Spinal cord (tissue), 10 donors: ENCODE data around the gene BET1. TPM values are rescaled to one million over a fixed set of nuclear protein-coding genes. Genes with fewer than 3 reads are reported as not detected.

Experiments used
- DNase-seq, 6 donors: peaks; one replicate each; pipeline versions ENCODE4 v3.0.0 to v3.0.0-alpha.2; 2013 to 2015; ENCODE audit warnings: low spot score in 6 of 6, low read depth in 4 of 6
- H3K27ac ChIP-seq: one replicate; pipeline ENCODE4 v1.5.1; 2013; ENCODE audit warnings: low read depth, low read length, control low read depth
- H3K27me3 ChIP-seq: one replicate; pipeline ENCODE4 v1.6.1; 2013; ENCODE audit warnings: low read length; ENCODE audit not compliant: control insufficient read depth, insufficient read depth
- H3K36me3 ChIP-seq: one replicate; pipeline ENCODE4 v1.6.1; 2013; ENCODE audit warnings: low read length; ENCODE audit not compliant: control insufficient read depth, insufficient read depth
- H3K4me1 ChIP-seq: one replicate; pipeline ENCODE4 v1.6.1; 2013; ENCODE audit warnings: low read length; ENCODE audit not compliant: control insufficient read depth, insufficient read depth
- H3K4me3 ChIP-seq: one replicate; pipeline ENCODE4 v1.5.1; 2013; ENCODE audit warnings: low read depth, low read length, control low read depth
- H3K9me3 ChIP-seq: one replicate; pipeline ENCODE4 v1.6.1; 2013; ENCODE audit warnings: low read length; ENCODE audit not compliant: control insufficient read depth, insufficient read depth
- WGBS: methylation state at CpG from one replicate; pipeline ENCODE4 v1.1.5; 2013; ENCODE audit warnings: missing lambda C conversion rate; ENCODE audit not compliant: insufficient coverage; 5-methylcytosine and 5-hydroxymethylcytosine counted together
- polyA plus RNA-seq, 2 donors: library from polyadenylated mRNA; unstranded; fragments of 120-200 nt; gene quantifications; one replicate each; pipeline ENCODE4 v1.2.1, GENCODE V29; 2013; ENCODE audit not compliant: insufficient read length in 2 of 2
- total RNA-seq, 2 donors: library from RNA; depleted of rRNA in 1 of 2; stranded (reverse); fragments of 120-200 nt in 1 of 2; fragments of >200 nt in 1 of 2; gene quantifications; one replicate each; pipeline versions ENCODE4 v1.2.3 to v1.2.4, GENCODE V29; 2013 to 2014
- donor health status: healthy.

The BET1 gene
- total and polyA plus RNA-seq, 4 donors = 24.0 to 40.9 (median 28.3) TPM

DNA sequence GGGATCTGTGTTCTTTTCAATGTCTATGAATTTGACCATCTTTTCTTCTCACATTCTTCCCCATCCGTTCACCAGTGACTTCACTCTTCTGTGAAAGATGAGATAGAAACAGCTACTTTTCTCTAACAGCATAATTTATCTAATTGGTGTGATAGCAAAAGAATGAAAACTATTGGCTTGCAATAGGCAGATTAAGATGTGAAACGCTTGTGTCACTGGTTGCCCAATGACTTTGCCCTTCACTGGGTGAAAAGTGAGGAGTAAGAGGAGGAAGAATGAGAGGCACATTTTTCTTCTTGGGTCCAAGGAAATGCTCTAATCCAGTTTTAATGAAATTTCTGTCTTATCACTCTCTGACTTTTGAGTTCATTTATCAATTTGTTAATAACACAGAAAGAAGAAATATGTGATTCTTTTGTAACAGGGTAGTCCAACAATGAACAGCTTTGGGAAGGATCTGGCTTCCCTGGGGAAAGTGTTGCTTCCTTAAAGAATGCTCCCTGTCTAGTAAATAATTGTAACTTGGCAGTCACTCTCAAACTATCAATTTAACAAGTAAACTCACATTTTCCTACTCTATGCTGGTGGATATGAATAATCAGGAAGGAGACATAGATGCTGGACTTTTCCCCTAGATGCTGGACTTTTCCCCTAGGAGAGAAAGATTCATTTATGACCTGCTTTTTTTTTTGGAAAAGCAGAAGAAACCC, 35.1 kb downstream of the BET1 start:
- H3K27me3 ChIP-seq = no peaks in the 10 kb centered on the region
- no peaks in the 10 kb centered on the region for H3K4me1 ChIP-seq
- WGBS = 57% methylated on average over 1 of the region's 2 CpGs
- no peaks in the 10 kb centered on the region for H3K9me3 ChIP-seq
- DNase-seq = no peak
- H3K27ac ChIP-seq = no peak overlapping the region
- H3K4me3 ChIP-seq = no peak overlapping the region
- H3K36me3 ChIP-seq = no peaks in the 10 kb centered on the region

DNA sequence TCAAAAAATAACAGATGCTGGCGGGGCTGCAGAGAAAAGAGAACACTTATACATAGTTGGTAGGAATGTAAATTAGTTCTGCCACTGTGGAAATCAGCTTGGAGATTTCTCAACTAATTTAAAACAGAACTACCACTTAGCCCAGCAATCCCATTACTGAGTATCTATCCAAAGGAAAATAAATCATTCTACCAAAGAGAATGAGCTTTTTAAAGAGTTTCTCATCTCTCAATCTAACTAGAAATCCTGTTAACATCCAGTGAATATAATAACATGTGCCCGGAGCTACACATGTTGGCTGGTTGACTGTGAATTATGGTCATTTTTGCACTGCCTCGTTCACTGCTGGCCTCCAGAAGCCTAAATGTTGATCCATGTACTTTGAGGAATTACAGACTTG, 39.3 kb downstream of the BET1 start:
- DNase-seq = peak in 1 of 6 donors; percentile 12
- Histone ChIP-seq H3K27me3 (no peaks in the 10 kb centered on the region), H3K4me3 (no peak overlapping the region), H3K27ac (no peak overlapping the region), H3K4me1 (no peaks in the 10 kb centered on the region), H3K9me3 (no peaks in the 10 kb centered on the region), H3K36me3 (no peaks in the 10 kb centered on the region)
- WGBS = no CpG with 5 or more reads among the region's 3 CpGs

DNA sequence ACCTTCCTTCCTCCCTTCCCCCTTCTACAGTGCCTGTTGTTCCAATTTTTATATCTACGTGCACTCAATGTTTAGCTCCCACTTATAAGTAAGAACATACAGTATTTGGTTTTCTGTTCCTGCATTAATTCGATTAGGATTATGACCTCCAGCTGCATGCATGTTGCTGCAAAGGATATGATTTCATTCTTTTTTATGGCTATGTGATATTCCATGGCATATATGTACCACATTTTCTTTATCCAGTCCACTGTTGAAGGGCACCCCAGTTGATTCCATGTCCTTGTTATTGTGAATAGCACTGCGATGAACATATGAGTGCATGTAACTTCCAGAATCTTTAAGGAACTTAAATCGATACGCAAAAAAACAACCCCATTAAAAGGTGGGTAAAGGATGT, 39.9 kb downstream of the BET1 start:
- WGBS = no CpG with 5 or more reads among the region's 5 CpGs
- Histone ChIP-seq H3K36me3 (no peaks in the 10 kb centered on the region), H3K9me3 (no peaks in the 10 kb centered on the region), H3K4me3 (no peak overlapping the region), H3K27ac (no peak overlapping the region), H3K27me3 (no peaks in the 10 kb centered on the region), H3K4me1 (no peaks in the 10 kb centered on the region)
- DNase-seq = no peak

DNA sequence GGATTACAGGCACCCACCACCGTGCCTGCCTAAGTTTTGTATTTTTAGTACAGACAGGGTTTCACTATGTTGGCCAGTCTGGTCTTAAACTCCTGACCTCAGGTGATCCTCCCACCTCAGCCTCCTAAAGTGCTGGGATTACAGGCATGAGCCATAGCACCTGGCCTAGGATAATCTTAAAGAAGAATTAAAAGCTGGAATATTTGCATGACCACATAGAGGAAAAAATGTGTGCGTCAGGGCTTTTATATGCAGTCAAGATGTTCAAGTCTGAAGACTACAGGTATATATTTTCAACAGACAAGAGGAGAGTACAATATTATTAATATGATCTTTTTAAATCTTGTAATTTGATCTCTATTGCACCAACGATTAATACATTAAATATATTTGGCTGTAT, 43.2 kb downstream of the BET1 start:
- Histone ChIP-seq H3K27me3 (no peaks in the 10 kb centered on the region), H3K4me1 (no peaks in the 10 kb centered on the region), H3K27ac (no peak overlapping the region), H3K9me3 (no peaks in the 10 kb centered on the region), H3K4me3 (no peak overlapping the region), H3K36me3 (no peaks in the 10 kb centered on the region)
- DNase-seq = no peak
- WGBS = 86% methylated on average over 1 of the region's 3 CpGs

DNA sequence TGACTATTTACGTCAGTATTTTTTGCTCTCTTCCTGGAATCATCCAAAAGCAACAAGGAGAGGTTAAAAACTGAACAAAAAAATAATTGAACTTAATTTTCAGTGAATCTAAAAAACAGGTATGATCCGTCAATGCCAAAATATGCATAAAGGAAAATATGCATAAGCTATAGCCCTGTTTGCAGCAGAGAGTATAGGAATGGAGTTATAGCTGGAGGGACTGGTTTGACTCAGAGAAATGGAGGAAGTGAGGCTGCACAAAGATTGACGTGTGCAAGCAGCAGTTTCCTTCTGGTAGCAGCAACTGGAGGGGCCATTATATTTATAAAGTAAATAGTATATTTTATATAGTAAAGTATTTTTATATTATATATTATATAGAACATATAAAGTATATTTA, 45.5 kb downstream of the BET1 start:
- H3K9me3 ChIP-seq = no peaks in the 10 kb centered on the region
- no peak for DNase-seq
- no peaks in the 10 kb centered on the region for H3K27me3 ChIP-seq
- 100% methylated on average over 1 of the region's 3 CpGs for WGBS
- H3K27ac ChIP-seq = no peak overlapping the region
- H3K36me3 ChIP-seq = no peaks in the 10 kb centered on the region
- no peaks in the 10 kb centered on the region for H3K4me1 ChIP-seq
- no peak overlapping the region for H3K4me3 ChIP-seq

DNA sequence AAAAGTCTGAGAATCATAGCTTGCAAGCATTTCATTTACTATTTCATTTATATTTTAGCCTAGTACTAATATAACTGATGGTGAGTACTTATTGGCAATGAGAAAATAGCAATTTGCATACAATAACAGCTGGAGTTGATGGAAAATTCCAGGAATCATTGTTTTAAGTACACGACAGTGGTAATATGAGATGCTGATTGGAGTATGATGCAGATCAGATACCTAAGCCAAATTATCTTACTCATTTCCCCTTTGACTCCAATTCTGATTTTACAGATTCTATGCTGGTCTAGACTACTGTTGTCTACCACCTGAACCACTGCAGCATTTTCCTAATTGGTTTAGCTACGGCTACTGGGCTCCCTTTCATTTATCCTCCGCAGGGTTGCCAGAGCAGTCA, 45.9 kb downstream of the BET1 start:
- peak in 1 of 6 donors; percentile 32 for DNase-seq
- no CpG with 5 or more reads among the region's 3 CpGs for WGBS
- no peak overlapping the region for H3K27ac ChIP-seq
- no peak overlapping the region for H3K4me3 ChIP-seq
- no peaks in the 10 kb centered on the region for H3K36me3 ChIP-seq
- H3K4me1 ChIP-seq = no peaks in the 10 kb centered on the region
- H3K27me3 ChIP-seq = no peaks in the 10 kb centered on the region
- no peaks in the 10 kb centered on the region for H3K9me3 ChIP-seq

DNA sequence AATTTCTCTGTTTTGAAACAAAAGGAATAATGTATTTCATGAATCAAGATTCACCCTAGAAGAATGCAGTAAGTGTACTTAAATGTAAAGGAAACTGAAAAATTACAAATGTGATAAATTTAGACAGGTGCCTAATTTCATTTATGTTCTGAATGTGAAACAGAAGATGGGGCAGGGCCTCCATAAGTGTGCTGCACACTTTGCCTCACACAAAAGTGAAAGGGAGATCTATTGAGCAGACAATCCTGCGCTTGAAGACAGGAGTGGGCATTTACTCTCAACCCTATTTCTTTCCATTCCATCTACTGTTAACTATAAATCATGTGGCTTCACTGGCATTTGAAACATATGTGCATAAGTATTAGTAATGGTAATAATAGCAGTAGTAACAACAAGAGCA, 46.4 kb downstream of the BET1 start:
- 80% methylated on average over 1 of the region's 1 CpG for WGBS
- H3K36me3 ChIP-seq = no peaks in the 10 kb centered on the region
- no peak for DNase-seq
- H3K27me3 ChIP-seq = no peaks in the 10 kb centered on the region
- H3K9me3 ChIP-seq = no peaks in the 10 kb centered on the region
- H3K27ac ChIP-seq = no peak overlapping the region
- H3K4me1 ChIP-seq = no peaks in the 10 kb centered on the region
- no peak overlapping the region for H3K4me3 ChIP-seq

DNA sequence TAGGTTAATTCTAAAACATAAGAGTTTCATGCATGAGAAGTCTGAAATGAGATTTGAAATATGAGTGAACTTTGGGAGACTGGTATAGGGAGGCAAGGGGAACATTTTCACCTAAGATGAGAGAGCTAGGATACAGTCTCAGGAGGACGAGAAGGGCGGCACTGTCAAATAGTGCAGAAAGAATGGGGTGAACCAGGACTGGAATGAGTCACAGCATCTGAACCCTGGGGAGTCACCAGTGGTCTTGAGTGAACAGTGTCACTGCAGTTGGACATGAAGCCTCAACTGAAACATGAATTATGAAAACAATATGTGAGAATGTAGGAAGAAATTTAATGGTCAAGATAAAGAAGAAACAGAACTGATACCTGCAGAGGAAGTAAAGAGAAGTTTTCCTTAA, 48.9 kb downstream of the BET1 start:
- Histone ChIP-seq H3K4me3 (no peak overlapping the region), H3K4me1 (no peaks in the 10 kb centered on the region), H3K36me3 (no peaks in the 10 kb centered on the region), H3K27ac (no peak overlapping the region), H3K9me3 (no peaks in the 10 kb centered on the region), H3K27me3 (no peaks in the 10 kb centered on the region)
- 93% methylated on average over 2 of the region's 2 CpGs for WGBS
- no peak for DNase-seq

DNA sequence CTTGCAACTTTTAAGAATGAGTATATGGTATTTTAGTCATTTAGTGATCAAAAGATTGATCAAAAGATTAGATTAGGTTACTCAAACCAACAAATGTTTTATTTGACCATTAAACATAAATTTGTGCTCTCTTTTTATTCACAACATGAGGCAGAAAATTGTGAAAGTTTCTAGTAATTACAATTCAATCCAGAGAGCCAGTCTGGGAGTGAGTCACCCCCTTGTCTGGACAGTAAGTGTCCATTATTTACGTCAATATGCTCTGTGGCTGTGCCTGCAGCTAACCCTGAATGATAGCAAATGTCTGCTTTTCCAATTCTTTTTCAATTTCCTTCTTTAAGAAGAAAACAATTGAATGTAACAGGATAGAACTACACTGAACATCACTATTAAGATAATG, 54.7 kb downstream of the BET1 start:
- no peak for DNase-seq
- Histone ChIP-seq H3K4me3 (no peak overlapping the region), H3K4me1 (no peaks in the 10 kb centered on the region), H3K27me3 (no peaks in the 10 kb centered on the region), H3K9me3 (no peaks in the 10 kb centered on the region), H3K36me3 (no peaks in the 10 kb centered on the region), H3K27ac (no peak overlapping the region)
- WGBS = 100% methylated on average over 1 of the region's 1 CpG

DNA sequence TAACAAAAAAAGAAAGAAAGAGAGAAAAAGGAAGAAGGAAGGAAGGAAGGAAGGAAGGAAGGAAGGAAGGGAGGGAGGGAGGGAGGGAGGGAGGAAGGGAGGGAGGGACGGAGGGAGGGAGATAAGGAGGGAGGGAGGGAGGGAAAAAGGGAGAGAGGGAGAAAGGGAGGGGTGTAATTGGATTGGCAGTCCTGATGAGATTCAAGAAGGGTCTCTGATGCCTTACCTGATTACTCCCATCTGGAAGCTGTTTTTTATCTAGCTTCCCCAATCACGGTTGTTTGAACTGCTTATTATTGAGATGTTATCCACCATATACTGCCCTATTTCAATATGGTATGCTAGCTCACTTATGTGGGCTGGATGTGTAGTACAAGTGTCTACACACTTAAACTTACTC, 55.3 kb downstream of the BET1 start:
- Histone ChIP-seq H3K9me3 (no peaks in the 10 kb centered on the region), H3K4me1 (no peaks in the 10 kb centered on the region), H3K4me3 (no peak overlapping the region), H3K36me3 (no peaks in the 10 kb centered on the region), H3K27me3 (no peaks in the 10 kb centered on the region), H3K27ac (no peak overlapping the region)
- no CpG with 5 or more reads among the region's 2 CpGs for WGBS
- no peak for DNase-seq
